Loucy (cell line): ENCODE data around the gene ACTRT2.

Source experiments
- EZH2phosphoT487 ChIP-seq: fragments of 200-600 bp; IDR thresholded peaks from 2 replicates; pipeline ENCODE4 v1.6.1; 2018; ENCODE audit warnings: antibody characterized with exemption, mild to moderate bottlenecking, moderate library complexity, borderline replicate concordance
- TF ChIP-seq, protein P1 (sequence below): fragments of 200-600 bp; sonication (generic); conservative IDR thresholded peaks from 2 replicates; pipeline ENCODE4 v1.5.1; 2014; ENCODE audit warnings: mild to moderate bottlenecking, antibody characterized with exemption, low read length

DNA sequence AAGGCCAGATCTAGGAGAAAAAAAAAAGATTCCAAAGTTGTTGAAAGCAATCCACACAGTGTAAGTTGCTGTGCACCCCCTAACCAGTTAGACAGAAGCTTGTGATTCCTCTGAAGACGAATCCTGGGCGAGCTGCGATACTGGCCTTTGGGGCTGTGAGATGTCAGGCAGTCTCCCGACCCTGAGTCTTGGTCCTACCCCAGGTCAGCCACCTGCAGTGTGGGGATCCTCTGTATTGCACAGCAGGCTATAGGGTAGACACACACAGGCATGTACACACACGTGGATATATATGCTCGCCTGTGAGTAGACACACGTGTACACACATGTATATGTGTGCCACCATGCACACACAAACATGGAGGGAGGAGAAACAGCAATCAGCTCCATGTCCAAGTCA lies 12.9 kb downstream of the ACTRT2 start:
- TF ChIP-seq, protein P1, sequence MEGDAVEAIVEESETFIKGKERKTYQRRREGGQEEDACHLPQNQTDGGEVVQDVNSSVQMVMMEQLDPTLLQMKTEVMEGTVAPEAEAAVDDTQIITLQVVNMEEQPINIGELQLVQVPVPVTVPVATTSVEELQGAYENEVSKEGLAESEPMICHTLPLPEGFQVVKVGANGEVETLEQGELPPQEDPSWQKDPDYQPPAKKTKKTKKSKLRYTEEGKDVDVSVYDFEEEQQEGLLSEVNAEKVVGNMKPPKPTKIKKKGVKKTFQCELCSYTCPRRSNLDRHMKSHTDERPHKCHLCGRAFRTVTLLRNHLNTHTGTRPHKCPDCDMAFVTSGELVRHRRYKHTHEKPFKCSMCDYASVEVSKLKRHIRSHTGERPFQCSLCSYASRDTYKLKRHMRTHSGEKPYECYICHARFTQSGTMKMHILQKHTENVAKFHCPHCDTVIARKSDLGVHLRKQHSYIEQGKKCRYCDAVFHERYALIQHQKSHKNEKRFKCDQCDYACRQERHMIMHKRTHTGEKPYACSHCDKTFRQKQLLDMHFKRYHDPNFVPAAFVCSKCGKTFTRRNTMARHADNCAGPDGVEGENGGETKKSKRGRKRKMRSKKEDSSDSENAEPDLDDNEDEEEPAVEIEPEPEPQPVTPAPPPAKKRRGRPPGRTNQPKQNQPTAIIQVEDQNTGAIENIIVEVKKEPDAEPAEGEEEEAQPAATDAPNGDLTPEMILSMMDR = no peak
- no peak for TF ChIP-seq EZH2phosphoT487
